ENCODE data around the gene PDGFD.

- no peak for TF ChIP-seq CTCF (conservative IDR thresholded peaks at IDR 0.05 in 1 of 2, IDR thresholded peaks at IDR 0.05 in 1 of 2; ENCODE audit: extremely low read depth in 1 of 2, insufficient read depth in 1 of 2, low read depth in 1 of 2, low read length in 2 of 2)
- no peak for TF ChIP-seq EZH2 (IDR thresholded peaks at IDR 0.05; ENCODE audit: borderline replicate concordance, low read length)
These were observed 58.8 kb downstream of the PDGFD start for GRCh38 chr11:104105155-104105554.
